ENCODE measurements around the gene EOMES. TPM values are rescaled to one million over a fixed set of nuclear protein-coding genes. Genes with fewer than 3 reads are reported as not detected.

EOMES gene
- total and polyA plus RNA-seq, 2 of the 8 experiments (the other 6 are each of a cell fraction or from before 2014, with no cell fraction given), result 0.09 to 0.47 TPM

GRCh38 chr3:27720899-27721716 lies 1.0 kb downstream of the EOMES start (continued):
- no peak for TF ChIP-seq CHD7 (IDR thresholded peaks at IDR 0.05; ENCODE audit: insufficient replicate concordance, low read length)
- TF ChIP-seq CHD2 (IDR thresholded peaks at IDR 0.05; ENCODE audit: low read length), result no peak
- TF ChIP-seq SUZ12 (IDR thresholded peaks at IDR 0.05; ENCODE audit: low read length), result peak; percentile 61
- TF ChIP-seq ASH2L (IDR thresholded peaks at IDR 0.05; ENCODE audit: low read length), result peak; percentile 69
- TF ChIP-seq SP2 (IDR thresholded peaks at IDR 0.05; ENCODE audit: low read length), result no peak
- no peak for TF ChIP-seq CHD1 (IDR thresholded peaks at IDR 0.05; ENCODE audit: low read depth, low read length)
- no peak for TF ChIP-seq TAF7 (optimal IDR thresholded peaks at IDR 0.05; ENCODE audit: borderline replicate concordance, low read depth, low read length)
- TF ChIP-seq E2F6 (IDR thresholded peaks at IDR 0.05), result no peak

All from H1 (cell line).